Left lung (tissue), 10 donors: ENCODE measurements around the gene TIAL1. TPM values are rescaled to one million over a fixed set of nuclear protein-coding genes. Genes with fewer than 3 reads are reported as not detected.

Experiments
- ATAC-seq: fragments of 200-7000 bp; cut with Tn5 transposase; one replicate; pipeline ENCODE4 v1.9.1; 2020; ENCODE audit warnings: moderate library complexity
- DNase-seq, 4 donors: peaks; one replicate each; pipeline ENCODE4 v3.0.0-alpha.2; 2013 to 2020
- H3K27ac ChIP-seq, 2 donors: fragments of 200-600 bp; sonication (generic) in 1 of 2; one replicate each; pipeline versions ENCODE4 v1.5.0 to v1.8.0; 2020 to 2021
- H3K27me3 ChIP-seq, 2 donors: fragments of 200-600 bp; sonication (generic) in 1 of 2; one replicate each; pipeline versions ENCODE4 v1.5.0 to v1.8.0; 2020 to 2021
- H3K36me3 ChIP-seq, 2 donors: fragments of 200-600 bp; sonication (generic) in 1 of 2; one replicate each; pipeline versions ENCODE4 v1.5.0 to v1.8.0; 2020 to 2021
- H3K4me1 ChIP-seq, 2 donors: fragments of 200-600 bp; one replicate each; pipeline ENCODE4 v1.8.0; 2021
- H3K4me3 ChIP-seq, 2 donors: fragments of 200-600 bp; sonication (generic) in 1 of 2; one replicate each; pipeline versions ENCODE4 v1.5.0 to v1.8.0; 2020 to 2021; ENCODE audit warnings: mild to moderate bottlenecking in 1 of 2
- H3K9me3 ChIP-seq, 2 donors: fragments of 200-600 bp; sonication (generic) in 1 of 2; one replicate each; pipeline versions ENCODE4 v1.5.0 to v1.8.0; 2020 to 2021
- CTCF ChIP-seq, 2 donors: fragments of 200-600 bp; sonication (generic) in 1 of 2; IDR thresholded peaks; one replicate each; pipeline versions ENCODE4 v1.5.0 to v1.8.0; 2021; ENCODE audit warnings: antibody characterized with exemption in 2 of 2
- intact Hi-C, 2 donors: fragments of 100-400 bp; cut with DNase I; formaldehyde crosslinking; loops; one replicate each; pipeline versions ENCODE4 v1.11.2 to v1.14.2; 2022
- polyA plus RNA-seq, 6 donors: library from polyadenylated mRNA; unstranded; fragments of 120-200 nt; gene quantifications; one replicate each; pipeline ENCODE4 v1.2.1, GENCODE V29; 2013; ENCODE audit not compliant: insufficient read length in 6 of 6
- total RNA-seq, 2 donors: library from RNA; stranded (reverse); fragmentation: NEBNext Ultra II Directional; extraction: Animal tissue kit (Norgen Biotek cat#: 25700); gene quantifications; one replicate each; pipeline ENCODE4 v1.2.1, GENCODE V29; 2021
- donor health status: DM: no; HTN: yes; CAD: no.
- donor health status: DM: no; HTN: no; CAD: no.

Gene TIAL1
- total and polyA plus RNA-seq, 8 donors, result 101 to 214 (median 198) TPM

- DNase-seq (no peak), ATAC-seq (no peak)
- Histone ChIP-seq H3K27me3 (no peaks in the 10 kb centered on the region), H3K27ac (no peak overlapping the region), H3K36me3 (no peaks in the 10 kb centered on the region), H3K9me3 (no peaks in the 10 kb centered on the region), H3K4me3 (no peak overlapping the region), H3K4me1 (peaks cover 0 to 13% of the 10 kb centered on the region in 2 donors)
- TF ChIP-seq CTCF (IDR thresholded peaks at IDR 0.05), result no peak
- intact Hi-C loops, result no loop called here
Observed at GRCh38 chr10:119614686-119615085, 17.9 kb upstream of the TIAL1 start.

- DNase-seq, result no peak
- H3K36me3 ChIP-seq, result no peaks in the 10 kb centered on the region
- no peak overlapping the region for H3K27ac ChIP-seq
- ATAC-seq, result no peak
- no peak for TF ChIP-seq CTCF (IDR thresholded peaks at IDR 0.05)
- no peaks in the 10 kb centered on the region for H3K9me3 ChIP-seq
- no peak overlapping the region for H3K4me3 ChIP-seq
- H3K27me3 ChIP-seq, result no peaks in the 10 kb centered on the region
- intact Hi-C loops, result no loop called here
- H3K4me1 ChIP-seq, result peaks cover 0 to 3% of the 10 kb centered on the region in 2 donors
Observed at GRCh38 chr10:119613741-119614140, 17.0 kb upstream of the TIAL1 start.

- H3K27me3 ChIP-seq, result no peaks in the 10 kb centered on the region
- no peak overlapping the region for H3K4me3 ChIP-seq
- H3K36me3 ChIP-seq, result no peaks in the 10 kb centered on the region
- intact Hi-C loops, result no loop called here
- no peaks in the 10 kb centered on the region for H3K9me3 ChIP-seq
- H3K4me1 ChIP-seq, result no peaks in the 10 kb centered on the region
- no peak for TF ChIP-seq CTCF (IDR thresholded peaks at IDR 0.05)
- DNase-seq (no peak), ATAC-seq (no peak)
- no peak overlapping the region for H3K27ac ChIP-seq
Observed at GRCh38 chr10:119611433-119611832, 14.7 kb upstream of the TIAL1 start.

- H3K9me3 ChIP-seq, result no peaks in the 10 kb centered on the region
- H3K27me3 ChIP-seq, result no peaks in the 10 kb centered on the region
- H3K36me3 ChIP-seq, result no peaks in the 10 kb centered on the region
- ATAC-seq, result no peak
- intact Hi-C loops, result no loop called here
- TF ChIP-seq CTCF (IDR thresholded peaks at IDR 0.05), result no peak
- no peaks in the 10 kb centered on the region for H3K4me1 ChIP-seq
- H3K27ac ChIP-seq, result no peak overlapping the region
- no peak overlapping the region for H3K4me3 ChIP-seq
- DNase-seq, result no peak
Observed at GRCh38 chr10:119609516-119609915, 12.8 kb upstream of the TIAL1 start.

- ATAC-seq, result peak; percentile 94
- Histone ChIP-seq H3K36me3 (no peaks in the 10 kb centered on the region), H3K9me3 (no peaks in the 10 kb centered on the region), H3K4me3 (no peak overlapping the region), H3K27ac (no peak overlapping the region), H3K27me3 (no peaks in the 10 kb centered on the region), H3K4me1 (no peaks in the 10 kb centered on the region)
- TF ChIP-seq CTCF (IDR thresholded peaks at IDR 0.05), result peak; percentile 37 to 39
- DNase-seq, result peak in 3 of 4 donors; percentile 21 to 80 (median 45)
- intact Hi-C loops, result no loop called here
Observed at GRCh38 chr10:119608316-119609155, 11.8 kb upstream of the TIAL1 start.
